Spinal cord (tissue), 10 donors: ENCODE results near the gene VAV2. TPM values are rescaled to one million over a fixed set of nuclear protein-coding genes. Genes with fewer than 3 reads are reported as not detected.

ENCODE experiments used
- DNase-seq, 6 donors: peaks; one replicate each; pipeline versions ENCODE4 v3.0.0 to v3.0.0-alpha.2; 2013 to 2015; ENCODE audit warnings: low spot score in 6 of 6, low read depth in 4 of 6
- H3K27ac ChIP-seq: one replicate; pipeline ENCODE4 v1.5.1; 2013; ENCODE audit warnings: low read depth, low read length, control low read depth
- H3K27me3 ChIP-seq: one replicate; pipeline ENCODE4 v1.6.1; 2013; ENCODE audit warnings: low read length; ENCODE audit not compliant: control insufficient read depth, insufficient read depth
- H3K36me3 ChIP-seq: one replicate; pipeline ENCODE4 v1.6.1; 2013; ENCODE audit warnings: low read length; ENCODE audit not compliant: control insufficient read depth, insufficient read depth
- H3K4me1 ChIP-seq: one replicate; pipeline ENCODE4 v1.6.1; 2013; ENCODE audit warnings: low read length; ENCODE audit not compliant: control insufficient read depth, insufficient read depth
- H3K4me3 ChIP-seq: one replicate; pipeline ENCODE4 v1.5.1; 2013; ENCODE audit warnings: low read depth, low read length, control low read depth
- H3K9me3 ChIP-seq: one replicate; pipeline ENCODE4 v1.6.1; 2013; ENCODE audit warnings: low read length; ENCODE audit not compliant: control insufficient read depth, insufficient read depth
- WGBS: methylation state at CpG from one replicate; pipeline ENCODE4 v1.1.5; 2013; ENCODE audit warnings: missing lambda C conversion rate; ENCODE audit not compliant: insufficient coverage; 5-methylcytosine and 5-hydroxymethylcytosine counted together
- polyA plus RNA-seq, 2 donors: library from polyadenylated mRNA; unstranded; fragments of 120-200 nt; gene quantifications; one replicate each; pipeline ENCODE4 v1.2.1, GENCODE V29; 2013; ENCODE audit not compliant: insufficient read length in 2 of 2
- total RNA-seq, 2 donors: library from RNA; depleted of rRNA in 1 of 2; stranded (reverse); fragments of 120-200 nt in 1 of 2; fragments of >200 nt in 1 of 2; gene quantifications; one replicate each; pipeline versions ENCODE4 v1.2.3 to v1.2.4, GENCODE V29; 2013 to 2014
- donor health status: healthy.

Gene VAV2
- total and polyA plus RNA-seq, 4 donors: 18.4 to 48.3 (median 33.1) TPM

GRCh38 chr9:133821601-133822429 lies 170.3 kb downstream of the VAV2 start:
- H3K9me3 ChIP-seq: no peaks in the 10 kb centered on the region
- no peak overlapping the region for H3K4me3 ChIP-seq
- peak in 2 of 6 donors; percentile 35 to 85 for DNase-seq
- H3K36me3 ChIP-seq: peaks cover 22% of the 10 kb centered on the region
- H3K27me3 ChIP-seq: no peaks in the 10 kb centered on the region
- H3K27ac ChIP-seq: no peak overlapping the region
- 24% methylated on average over 22 of the region's 26 CpGs for WGBS
- H3K4me1 ChIP-seq: peaks cover 60% of the 10 kb centered on the region

- WGBS: 82% methylated on average over 4 of the region's 5 CpGs
- no peaks in the 10 kb centered on the region for H3K9me3 ChIP-seq
- H3K4me3 ChIP-seq: no peak overlapping the region
- no peaks in the 10 kb centered on the region for H3K27me3 ChIP-seq
- no peak for DNase-seq
- H3K4me1 ChIP-seq: peaks cover 44% of the 10 kb centered on the region
- H3K36me3 ChIP-seq: peaks cover 19% of the 10 kb centered on the region
- no peak overlapping the region for H3K27ac ChIP-seq
These were observed 172.2 kb downstream of the VAV2 start for GRCh38 chr9:133819923-133820322.

GRCh38 chr9:133818444-133818843 lies 173.7 kb downstream of the VAV2 start:
- H3K27ac ChIP-seq: no peak overlapping the region
- no peaks in the 10 kb centered on the region for H3K27me3 ChIP-seq
- peaks cover 23% of the 10 kb centered on the region for H3K36me3 ChIP-seq
- H3K4me3 ChIP-seq: no peak overlapping the region
- DNase-seq: no peak
- 97% methylated on average over 3 of the region's 3 CpGs for WGBS
- H3K4me1 ChIP-seq: peaks cover 44% of the 10 kb centered on the region
- H3K9me3 ChIP-seq: no peaks in the 10 kb centered on the region

- Histone ChIP-seq H3K4me3 (no peak overlapping the region), H3K27me3 (no peaks in the 10 kb centered on the region), H3K36me3 (peaks cover 38% of the 10 kb centered on the region), H3K9me3 (no peaks in the 10 kb centered on the region), H3K27ac (no peak overlapping the region), H3K4me1 (peaks cover 38% of the 10 kb centered on the region)
- no peak for DNase-seq
- 65% methylated on average over 2 of the region's 9 CpGs for WGBS
These were observed 176.3 kb downstream of the VAV2 start for GRCh38 chr9:133815781-133816180.

- peaks cover 45% of the 10 kb centered on the region for H3K36me3 ChIP-seq
- no peak overlapping the region for H3K4me3 ChIP-seq
- DNase-seq: peak in 1 of 6 donors; percentile 61
- H3K4me1 ChIP-seq: peaks cover 41% of the 10 kb centered on the region
- no peaks in the 10 kb centered on the region for H3K9me3 ChIP-seq
- WGBS: 64% methylated on average over 25 of the region's 25 CpGs
- no peak overlapping the region for H3K27ac ChIP-seq
- H3K27me3 ChIP-seq: no peaks in the 10 kb centered on the region
These were observed 177.4 kb downstream of the VAV2 start for GRCh38 chr9:133814586-133815208.

GRCh38 chr9:133813749-133814585 lies 178.2 kb downstream of the VAV2 start:
- H3K27ac ChIP-seq: no peak overlapping the region
- no peaks in the 10 kb centered on the region for H3K9me3 ChIP-seq
- H3K4me1 ChIP-seq: peaks cover 44% of the 10 kb centered on the region
- H3K36me3 ChIP-seq: peaks cover 52% of the 10 kb centered on the region
- WGBS: 58% methylated on average over 23 of the region's 29 CpGs
- no peaks in the 10 kb centered on the region for H3K27me3 ChIP-seq
- DNase-seq: peak in 2 of 6 donors; percentile 62 to 74
- H3K4me3 ChIP-seq: no peak overlapping the region

- DNase-seq: no peak
These were observed 179.0 kb downstream of the VAV2 start for GRCh38 chr9:133812941-133813748.

GRCh38 chr9:133812077-133812868 lies 179.9 kb downstream of the VAV2 start:
- Histone ChIP-seq H3K27ac (no peak overlapping the region), H3K4me3 (no peak overlapping the region), H3K4me1 (peaks cover 45% of the 10 kb centered on the region), H3K9me3 (no peaks in the 10 kb centered on the region), H3K36me3 (peaks cover 69% of the 10 kb centered on the region), H3K27me3 (no peaks in the 10 kb centered on the region)
- DNase-seq: no peak
- 94% methylated on average over 21 of the region's 28 CpGs for WGBS

More at GRCh38 chr9:133812941-133813748, 179.0 kb downstream of the VAV2 start:
- H3K9me3 ChIP-seq: no peaks in the 10 kb centered on the region
- no peaks in the 10 kb centered on the region for H3K27me3 ChIP-seq
- peaks cover 60% of the 10 kb centered on the region for H3K36me3 ChIP-seq
- H3K4me1 ChIP-seq: peaks cover 45% of the 10 kb centered on the region
- no peak overlapping the region for H3K4me3 ChIP-seq
- no peak overlapping the region for H3K27ac ChIP-seq
- 92% methylated on average over 19 of the region's 26 CpGs for WGBS
